GM18511 (cell line): ENCODE results near the gene RPL22.
"Not testable (repeated sequence)": the region's sequence is repeated elsewhere in the genome, so short reads cannot be mapped to it uniquely, and the experiment has no call there.

Experiments used
- ATAC-seq: cut with Tn5 transposase; IDR thresholded peaks from one replicate; pipeline ENCODE4 v1.9.1; 2021; ENCODE audit warnings: mild to moderate bottlenecking, moderate library complexity; ENCODE audit not compliant: unreplicated experiment

Gene RPL22

DNA sequence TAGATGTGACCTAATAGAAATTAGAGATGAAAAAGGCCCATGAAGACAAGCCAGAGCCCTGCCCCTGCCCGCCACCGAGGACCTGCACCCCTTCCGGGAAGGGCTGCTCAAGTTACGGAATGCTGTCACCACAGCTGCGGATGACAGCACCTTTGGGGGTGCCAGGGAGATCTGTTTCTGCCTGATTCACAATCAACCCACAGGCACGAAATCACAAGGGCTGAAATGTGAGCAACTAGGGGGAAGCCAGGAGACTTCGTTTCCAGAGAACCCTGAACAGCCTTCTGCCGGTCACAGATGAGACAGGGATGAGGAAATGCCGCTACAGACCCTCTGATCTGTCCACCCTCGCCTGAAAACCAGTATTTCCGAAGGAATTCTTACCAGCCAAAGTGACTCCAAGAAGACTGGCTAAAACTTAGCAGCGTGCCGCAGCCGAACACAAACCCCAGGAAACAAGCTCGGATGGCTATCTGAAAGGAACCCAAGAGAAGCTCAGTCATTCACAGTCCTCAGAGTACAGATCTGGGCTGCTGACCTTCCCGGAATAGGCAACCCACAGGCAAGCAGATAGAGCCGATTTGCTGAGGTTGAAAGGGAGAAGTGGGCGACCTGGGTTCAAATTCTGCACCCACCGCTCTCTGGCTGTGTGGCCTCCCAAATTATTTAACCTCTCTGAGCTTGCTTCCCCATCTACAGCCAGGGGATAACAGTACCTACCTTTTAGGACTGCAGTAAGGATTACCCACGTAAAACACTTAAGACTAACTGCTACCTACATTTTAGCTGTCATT lies 35.3 kb upstream of the RPL22 start:
- no peak for ATAC-seq

DNA sequence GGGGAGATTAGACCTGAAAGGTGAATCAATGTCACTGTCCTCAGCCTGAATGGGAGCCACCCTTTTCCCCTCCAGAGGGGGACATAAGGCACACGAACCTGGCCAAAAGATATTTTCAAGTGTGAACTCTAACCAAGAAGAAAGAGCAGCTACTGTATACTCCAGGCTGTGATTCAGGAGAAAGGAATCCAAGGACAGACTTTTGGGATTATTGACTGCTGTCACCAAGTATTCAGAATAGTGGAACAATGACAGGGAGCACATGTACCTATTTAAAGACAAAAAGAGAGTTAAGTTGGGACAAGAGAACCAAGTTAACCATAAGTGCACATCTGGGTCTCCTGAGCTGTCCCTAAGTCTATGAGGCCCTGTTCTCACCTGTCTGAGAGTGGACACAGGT lies 34.0 kb upstream of the RPL22 start:
- no peak for ATAC-seq

DNA sequence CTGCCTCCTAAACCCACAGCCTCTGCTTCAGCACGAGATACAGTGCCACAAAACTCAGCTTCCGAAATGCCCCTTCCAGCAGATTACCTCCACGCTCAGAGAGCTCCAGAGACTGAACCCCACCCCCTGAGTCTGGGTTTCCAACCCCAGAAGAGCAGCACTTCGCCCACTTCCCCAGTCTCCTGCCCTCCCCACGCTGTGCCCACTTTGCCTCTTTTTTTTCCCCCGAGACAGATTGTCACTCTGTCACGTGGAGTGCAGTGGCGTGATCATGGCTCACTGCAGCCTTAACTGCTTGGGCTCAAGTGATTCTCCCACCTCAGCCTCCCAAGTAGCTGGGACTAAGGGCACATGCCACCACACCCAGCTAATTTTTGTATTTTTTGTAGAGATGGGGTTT lies 26.3 kb upstream of the RPL22 start:
- ATAC-seq: no peak

- ATAC-seq: no peak
Observed at GRCh38 chr1:6224718-6225117, 25.3 kb upstream of the RPL22 start.

DNA sequence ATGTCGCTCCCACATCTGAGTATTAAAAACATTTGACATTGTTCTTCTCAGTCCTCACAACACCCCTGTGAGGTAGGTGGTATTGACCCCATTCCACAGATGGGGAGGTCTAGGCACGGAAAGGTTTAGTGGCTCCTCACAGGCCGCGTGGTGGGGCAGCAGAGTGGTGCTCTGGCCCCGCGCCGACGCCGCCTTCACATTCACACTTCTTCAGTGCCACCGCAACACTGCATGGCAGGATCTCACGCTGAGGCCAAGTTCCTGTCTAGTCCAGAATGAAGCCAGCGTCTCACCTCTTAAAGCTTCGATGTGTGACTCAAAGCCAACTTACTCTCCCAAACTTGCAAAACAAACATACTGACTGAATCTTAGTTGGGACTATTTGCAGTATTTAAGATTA lies 24.2 kb upstream of the RPL22 start:
- ATAC-seq: no peak

GRCh38 chr1:6222636-6223035 lies 23.2 kb upstream of the RPL22 start:
- ATAC-seq: no peak

- ATAC-seq: no peak
Observed at GRCh38 chr1:6221210-6221784, 21.9 kb upstream of the RPL22 start.

GRCh38 chr1:6220236-6220635 lies 20.8 kb upstream of the RPL22 start:
- no peak for ATAC-seq

- not testable (repeated sequence) for ATAC-seq
Observed at GRCh38 chr1:6219641-6220040, 20.2 kb upstream of the RPL22 start.

DNA sequence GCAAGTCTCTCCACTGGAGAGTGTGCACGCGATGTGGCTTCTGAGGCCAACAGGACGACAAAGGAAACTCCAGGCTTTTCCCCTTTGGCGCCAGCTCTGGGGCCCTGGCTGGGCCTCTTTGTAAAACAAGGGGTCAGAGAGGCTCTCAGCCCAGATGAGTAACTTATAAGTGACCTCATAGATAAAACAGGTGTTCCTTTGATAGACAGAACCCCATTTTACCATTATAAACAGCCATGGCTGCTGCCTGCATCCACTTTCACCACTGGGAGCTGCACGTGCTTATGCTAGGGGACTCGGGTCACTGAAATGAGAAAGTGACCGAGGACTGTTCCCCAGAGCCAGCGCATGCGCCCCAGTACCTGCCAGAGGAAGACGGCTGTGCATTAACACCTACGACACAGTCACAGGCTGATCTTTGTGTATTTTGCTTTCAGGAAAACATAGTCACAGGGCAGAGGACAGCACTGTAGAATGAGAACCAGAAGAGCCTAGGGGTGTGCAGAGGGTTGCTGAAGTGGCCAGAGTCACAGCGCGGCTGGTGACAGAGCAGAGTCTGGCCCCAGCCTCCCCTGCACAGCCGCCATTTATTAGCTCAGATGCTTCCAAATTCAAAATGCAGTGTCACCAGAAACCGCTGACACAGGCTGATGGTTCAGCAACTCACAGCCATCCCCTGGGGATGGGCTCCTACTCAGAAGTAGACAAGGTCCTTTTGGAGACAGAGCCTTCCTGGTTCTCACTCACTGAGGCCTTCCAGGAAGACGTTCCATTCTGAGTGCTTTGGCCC lies 19.2 kb upstream of the RPL22 start:
- no peak for ATAC-seq

- no peak for ATAC-seq
Observed at GRCh38 chr1:6212193-6212959, 13.0 kb upstream of the RPL22 start.

DNA sequence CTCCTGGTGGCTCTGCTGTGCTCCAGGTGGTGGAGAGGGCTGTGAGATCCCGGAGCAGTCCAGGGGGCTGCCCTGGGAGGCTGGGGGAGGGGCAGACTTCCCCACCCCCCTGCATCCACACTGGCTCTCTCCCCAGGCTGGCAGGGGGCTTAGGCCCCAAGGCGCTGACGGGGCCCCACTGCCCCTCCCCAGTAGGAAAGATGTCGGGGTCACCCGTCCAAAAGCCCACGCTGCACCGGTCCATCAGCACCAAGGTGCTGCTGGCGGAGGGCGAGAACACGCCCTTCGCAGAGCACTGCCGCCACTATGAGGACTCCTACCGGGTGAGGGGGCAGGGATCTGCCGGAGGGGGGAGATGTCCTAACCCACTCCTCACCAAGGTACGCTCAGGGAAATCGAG lies 12.3 kb upstream of the RPL22 start:
- no peak for ATAC-seq

DNA sequence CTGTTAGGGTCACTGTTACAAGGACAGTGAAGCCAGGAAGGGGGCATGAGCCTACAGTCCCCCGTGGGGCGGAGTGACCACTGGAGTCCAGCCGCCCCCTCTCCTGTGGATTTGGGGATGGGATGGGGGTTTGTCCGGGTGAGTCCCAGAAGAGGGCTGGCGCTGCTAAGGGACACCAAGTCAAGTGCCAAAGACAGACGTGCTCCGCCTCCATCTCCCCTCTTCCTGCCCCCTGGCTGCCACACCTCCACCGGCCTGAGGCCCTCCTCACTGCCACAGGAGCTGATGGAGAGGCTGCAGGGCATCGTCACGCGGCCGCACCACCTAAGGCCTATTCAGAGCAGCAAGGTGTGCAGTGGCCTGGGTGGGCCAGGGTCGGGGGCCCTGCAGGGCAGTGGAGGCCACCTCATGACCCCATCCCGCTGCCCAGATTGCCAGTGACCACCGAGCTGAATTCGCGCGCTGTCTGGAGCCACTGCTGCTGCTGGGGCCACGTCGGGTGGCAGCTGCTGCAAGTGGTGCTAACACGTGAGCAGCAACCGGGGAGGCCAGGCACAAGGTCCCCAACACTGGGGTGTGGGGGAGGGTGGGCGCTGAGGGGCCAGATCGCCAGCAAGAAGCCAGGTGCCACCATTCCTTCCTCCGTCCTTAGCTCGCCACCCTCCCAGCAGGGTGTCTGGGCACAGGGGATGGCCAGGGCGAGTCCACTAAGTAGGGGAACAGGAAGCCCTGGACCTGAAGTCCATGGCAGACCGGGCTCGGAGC lies 11.4 kb upstream of the RPL22 start:
- no peak for ATAC-seq

DNA sequence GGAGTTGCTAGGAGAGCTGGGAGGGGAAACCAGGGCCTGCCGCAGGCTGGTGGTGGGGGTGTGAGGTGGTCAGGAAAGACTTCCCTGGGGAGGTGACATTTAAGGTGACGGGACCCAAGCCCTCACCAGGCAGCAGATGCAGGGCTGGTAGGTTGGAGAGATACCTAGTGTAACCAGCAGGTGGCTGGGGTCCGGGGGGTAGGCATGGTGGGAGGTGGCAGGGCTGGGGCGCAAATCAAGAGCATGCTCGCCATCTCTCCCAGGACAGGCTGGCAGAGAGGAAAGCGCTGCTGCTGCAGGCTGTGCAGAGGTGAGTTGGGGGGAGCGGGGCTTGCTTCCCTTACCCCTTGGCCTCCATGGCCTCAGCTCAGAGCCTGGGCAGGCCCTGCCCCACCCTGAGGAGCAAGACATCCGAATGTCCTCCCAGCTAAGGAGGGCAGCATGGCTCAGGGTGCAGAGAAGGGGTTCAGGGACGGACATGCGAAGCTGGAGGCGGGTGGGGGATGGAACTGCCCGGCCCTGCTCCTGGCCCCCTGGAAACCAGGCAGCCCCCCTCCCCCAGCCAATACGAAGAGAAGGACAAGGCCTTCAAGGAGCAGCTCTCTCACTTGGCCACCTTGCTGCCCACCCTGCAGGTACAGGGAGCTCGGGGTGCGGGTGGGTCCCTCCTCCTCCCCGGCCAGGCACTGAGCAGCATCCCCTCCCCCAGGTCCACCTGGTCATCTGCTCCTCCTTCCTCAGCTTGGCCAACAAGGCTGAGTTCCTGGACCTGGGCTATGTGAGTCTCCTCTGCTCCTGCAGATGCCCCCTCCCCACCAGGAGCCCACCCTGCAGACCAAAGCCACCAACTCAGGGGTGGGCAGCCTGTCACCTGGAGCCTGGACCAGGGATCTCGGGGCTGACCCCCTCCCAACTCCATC lies 10.5 kb upstream of the RPL22 start:
- ATAC-seq: no peak

DNA sequence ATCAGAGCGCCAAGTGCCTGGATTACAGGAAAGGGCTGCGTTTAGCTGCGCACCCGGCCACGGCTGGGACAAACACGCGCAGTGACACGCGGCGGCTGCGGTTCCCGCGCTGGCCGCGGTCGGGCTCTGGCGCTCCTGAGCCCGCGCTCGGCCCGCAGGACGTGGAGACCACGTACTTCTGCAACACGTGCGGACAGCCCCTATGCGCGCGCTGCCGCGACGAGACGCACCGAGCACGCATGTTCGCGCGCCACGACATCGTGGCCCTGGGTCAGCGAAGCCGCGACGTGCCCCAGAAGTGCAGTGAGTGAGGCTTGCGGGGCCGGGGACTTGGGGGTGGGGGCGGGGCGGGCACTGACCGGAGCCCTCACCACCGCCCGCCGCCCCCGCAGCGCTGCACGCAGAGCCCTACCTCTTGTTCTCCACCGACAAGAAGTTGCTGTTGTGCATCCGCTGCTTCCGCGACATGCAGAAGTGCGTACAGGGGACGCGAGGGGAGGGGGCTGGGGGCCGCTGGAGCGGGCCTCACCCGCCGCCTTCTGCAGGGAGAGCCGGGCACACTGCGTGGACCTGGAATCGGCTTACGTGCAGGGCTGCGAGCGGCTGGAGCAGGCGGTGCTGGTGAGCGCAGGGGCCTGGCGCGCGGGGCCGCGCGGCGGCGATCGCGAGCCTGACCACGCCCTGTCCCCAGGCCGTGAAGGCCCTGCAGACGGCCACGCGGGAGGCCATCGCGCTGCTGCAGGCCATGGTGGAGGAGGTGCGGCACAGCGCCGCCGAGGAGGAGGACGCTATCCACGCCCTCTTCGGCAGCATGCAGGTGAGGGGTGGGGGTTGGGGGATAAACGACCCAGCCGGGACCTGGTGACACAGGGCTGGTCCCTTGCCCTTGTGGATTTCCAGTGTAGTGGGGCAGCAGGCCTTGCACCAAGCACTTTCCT lies 9.6 kb upstream of the RPL22 start:
- peak; percentile 34 for ATAC-seq

DNA sequence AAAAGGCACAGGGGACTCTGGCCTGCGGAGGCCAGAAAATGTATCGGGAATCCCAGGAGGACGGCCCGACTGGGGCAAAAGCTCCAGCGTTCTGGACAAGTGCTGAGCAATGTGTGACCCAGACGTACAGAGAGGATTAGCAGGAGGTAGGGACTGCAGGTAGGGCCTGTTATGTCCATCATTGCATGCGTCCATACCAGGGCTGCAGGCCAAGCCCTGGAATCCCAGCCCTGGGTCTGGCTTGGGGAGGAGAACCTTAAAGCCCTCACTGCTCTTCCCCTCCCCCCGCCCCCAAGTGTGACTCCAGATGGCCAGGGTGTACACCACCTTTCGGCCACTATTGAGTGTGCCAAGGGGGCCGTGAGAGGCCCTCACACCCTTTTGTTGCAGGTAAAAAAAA lies 8.5 kb upstream of the RPL22 start:
- ATAC-seq: no peak

DNA sequence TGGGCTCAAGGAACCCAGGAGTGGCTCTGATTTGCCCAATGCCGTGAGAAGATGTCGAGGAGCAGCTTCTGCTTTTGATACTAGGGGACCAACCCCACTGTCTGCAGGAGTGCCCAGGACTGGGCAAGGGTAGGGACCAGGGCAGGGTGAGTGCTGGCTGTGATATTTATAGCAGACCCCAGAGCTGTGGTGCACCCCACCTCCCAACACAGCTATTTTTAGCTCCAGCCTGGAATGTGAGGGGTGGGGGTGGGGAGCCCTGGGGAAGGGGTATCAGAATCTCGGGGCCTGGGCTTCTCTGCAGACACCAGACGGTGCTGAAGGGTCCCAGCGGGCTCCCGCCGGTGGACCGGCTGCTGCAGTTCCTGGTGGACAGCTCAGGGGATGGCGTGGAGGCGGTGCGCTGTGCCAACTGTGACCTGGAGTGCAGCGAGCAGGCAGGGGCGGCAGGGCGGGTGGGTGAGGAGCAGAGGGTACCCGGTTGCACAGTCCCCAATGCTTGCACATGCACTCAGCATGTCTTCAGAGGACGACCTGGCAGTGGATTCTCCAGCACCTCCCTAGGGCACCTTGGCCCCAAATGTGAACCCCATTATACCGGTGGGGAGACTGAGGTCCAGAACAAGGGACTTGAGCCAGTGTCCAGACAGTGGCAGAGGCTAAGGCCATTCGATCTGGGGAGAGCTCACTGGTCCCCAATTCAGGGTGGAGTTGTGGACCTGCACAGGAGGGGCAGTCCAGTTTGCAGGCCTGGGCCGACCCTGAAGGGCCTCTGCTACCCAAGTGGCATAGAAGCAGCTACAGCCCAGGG lies 7.9 kb upstream of the RPL22 start:
- no peak for ATAC-seq

GRCh38 chr1:6206520-6206855 lies 7.1 kb upstream of the RPL22 start:
- ATAC-seq: no peak
